GM19099 (cell line): ENCODE data around the gene OGT.

Experiments used
- POLR2A ChIP-seq: IDR thresholded peaks from 3 replicates; pipeline ENCODE4 v1.6.1; 2011; ENCODE audit warnings: low read depth; ENCODE audit not compliant: insufficient read length; ENCODE audit errors: extremely low read depth

The OGT gene

DNA sequence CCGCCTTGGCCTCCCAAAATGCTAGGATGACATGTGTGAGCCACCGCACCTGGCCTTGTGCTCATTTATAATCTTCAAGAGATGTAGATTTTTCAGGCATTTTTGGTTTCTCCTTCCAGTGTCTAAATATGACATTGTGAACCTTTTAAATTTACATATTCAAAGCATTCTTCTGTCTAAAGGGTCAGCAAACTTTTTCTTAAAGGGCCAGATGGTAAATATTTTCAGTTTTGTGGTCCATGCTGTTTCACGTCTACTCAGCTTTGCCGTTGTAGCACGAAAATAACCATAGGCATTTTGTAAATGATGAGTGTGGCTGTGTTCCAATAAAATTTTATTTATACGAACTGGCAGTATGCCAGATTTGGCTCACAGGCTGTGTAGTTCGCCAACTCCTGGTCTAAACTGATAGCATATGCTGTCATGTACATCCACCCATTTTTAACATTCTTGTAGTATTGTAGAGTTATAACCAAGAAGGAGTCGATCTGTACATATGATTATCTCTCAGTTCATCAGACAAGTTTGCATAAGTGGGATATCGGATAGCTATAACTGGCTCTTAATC, 32.7 kb downstream of the OGT start:
- TF ChIP-seq POLR2A, result no peak

DNA sequence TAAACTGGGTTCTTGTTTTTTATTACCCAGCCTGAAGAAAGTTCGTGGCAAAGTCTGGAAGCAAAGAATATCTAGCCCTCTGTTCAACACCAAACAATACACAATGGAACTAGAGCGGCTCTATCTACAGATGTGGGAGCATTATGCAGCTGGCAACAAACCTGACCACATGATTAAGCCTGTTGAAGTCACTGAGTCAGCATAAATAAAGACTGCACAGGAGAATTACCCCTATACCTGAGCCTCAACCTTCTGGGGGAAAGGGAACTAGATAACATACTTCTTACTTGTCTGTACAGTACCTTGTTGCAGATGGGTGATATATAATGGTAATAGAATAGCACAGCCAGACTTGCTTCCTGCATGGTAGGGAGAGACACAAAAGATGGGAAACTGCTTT, 40.7 kb downstream of the OGT start:
- no peak for TF ChIP-seq POLR2A

DNA sequence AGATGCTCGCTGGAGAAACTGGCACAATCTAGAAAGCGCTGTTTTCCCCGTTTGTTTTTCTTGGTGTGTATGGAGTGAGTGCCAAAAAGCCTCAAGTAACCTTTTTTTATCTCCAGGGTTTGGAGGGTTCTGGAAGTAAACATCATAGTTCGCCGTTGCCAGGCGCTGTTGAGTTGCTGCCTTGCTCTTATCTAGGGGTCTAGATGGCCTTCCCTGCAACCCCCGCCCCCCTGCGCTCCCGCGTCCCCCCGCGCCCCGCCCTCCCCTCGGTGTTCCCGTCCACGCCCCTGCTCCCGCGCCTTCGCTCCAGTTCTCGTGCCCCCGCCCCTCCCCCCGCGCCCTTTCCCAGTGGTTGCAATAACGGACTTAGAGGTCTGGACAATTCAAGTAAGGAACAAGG, 44.8 kb downstream of the OGT start:
- TF ChIP-seq POLR2A, result no peak

DNA sequence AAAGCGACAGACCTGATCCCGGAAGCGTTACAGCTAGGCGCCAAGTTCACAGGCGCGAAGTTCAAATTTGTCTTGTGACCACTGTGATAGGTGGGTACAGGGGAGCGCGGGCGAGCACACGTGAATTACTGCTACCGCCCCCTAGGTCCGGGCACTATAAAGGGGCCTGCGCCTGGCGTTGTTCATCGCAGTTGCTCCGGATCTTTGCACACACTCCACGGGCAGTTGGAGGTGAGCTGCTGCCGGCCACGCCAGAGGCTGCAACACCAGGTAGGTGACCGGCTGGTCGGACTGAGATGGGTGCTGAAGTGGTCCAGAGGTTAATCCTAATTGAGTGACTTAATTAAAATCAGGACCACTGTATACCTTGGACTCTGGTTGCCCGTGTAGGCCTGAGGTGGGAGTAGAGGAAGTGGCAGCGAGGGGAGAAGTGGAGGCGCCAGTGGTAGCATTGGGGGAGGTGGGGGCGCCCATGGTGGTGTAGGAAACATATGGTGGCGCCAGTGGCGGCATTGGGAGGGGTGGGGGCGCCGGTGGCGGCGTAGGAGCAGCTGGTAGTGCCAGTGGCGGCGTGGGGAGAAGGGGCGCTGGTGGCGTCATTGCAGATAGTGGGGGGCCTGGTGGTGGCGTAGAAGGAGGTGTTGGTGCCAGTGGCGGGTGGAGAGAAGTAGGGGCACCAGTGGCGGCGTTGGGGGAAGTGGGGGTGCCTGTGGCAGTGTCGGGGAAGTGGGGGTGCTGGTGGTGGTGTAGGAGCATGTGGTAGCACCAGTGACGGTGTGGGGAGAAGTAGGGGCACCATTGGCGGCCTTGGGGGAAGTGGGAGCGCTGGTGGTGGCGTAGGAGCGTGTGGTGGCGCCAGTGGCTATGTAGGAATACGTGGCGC, 45.6 kb downstream of the OGT start, which contains the start of gene GCNA:
GCNA (plus strand) TSS at position 185 of the 883 bp plus-strand sequence. CDS start 2,385 bp downstream, outside the sequence.
- TF ChIP-seq POLR2A, result no peak

- no peak for TF ChIP-seq POLR2A
Observed at GRCh38 chrX:71579136-71579989, 46.5 kb downstream of the OGT start.

- TF ChIP-seq POLR2A, result no peak
Observed at GRCh38 chrX:71579990-71580380, 47.1 kb downstream of the OGT start.

GRCh38 chrX:71581210-71581609, 48.3 kb downstream of the OGT start:
- no peak for TF ChIP-seq POLR2A

DNA sequence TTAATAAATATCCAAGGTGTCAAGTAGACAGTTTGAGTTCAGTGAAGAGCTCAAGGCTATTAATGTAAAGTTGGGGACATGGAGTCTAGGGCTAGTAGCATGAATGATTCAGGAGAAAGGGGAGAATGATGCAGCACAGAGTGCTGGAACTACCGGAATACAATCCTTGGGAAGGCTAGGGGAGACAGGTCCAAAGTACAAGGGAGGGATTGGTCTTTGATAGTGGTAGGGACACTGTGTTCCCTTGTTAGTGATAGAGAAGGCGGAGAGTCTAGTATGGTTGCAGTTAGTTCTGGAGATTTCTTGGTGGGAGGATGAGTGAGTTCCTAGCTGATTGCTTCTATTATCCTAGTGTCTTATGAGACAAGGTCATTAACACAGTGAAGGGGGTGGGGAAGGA, 54.0 kb downstream of the OGT start:
- TF ChIP-seq POLR2A, result no peak

DNA sequence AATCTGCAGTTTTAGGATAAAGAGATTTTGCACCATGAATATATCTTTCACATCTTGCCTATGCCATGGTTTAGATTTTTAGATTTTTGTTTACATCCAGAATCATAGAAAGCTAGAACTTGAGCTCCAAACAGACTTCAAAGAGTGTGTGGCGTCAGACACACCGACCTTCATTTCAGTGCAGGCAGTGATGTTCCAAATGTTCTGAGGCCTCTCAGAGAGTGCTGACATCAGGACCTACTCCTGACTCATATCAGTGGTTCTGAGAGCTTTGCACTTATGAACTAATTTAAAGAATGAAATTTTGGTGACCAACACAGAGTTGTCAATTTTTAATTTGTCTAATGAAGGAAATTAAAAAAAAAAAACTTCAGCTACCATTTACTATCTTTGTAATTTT, 67.1 kb downstream of the OGT start:
- TF ChIP-seq POLR2A, result no peak

DNA sequence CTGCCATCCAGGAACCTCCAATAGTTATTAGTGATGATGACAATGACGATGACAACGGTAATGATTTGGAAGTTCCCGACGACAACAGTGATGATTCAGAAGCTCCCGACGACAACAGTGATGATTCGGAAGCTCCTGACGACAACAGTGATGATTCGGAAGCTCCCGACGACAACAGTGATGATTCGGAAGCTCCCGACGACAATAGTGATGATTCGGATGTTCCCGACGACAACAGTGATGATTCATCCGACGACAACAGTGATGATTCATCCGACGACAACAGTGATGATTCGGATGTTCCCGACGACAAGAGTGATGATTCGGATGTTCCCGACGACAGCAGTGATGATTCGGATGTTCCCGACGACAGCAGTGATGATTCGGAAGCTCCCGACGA, 70.7 kb downstream of the OGT start:
- TF ChIP-seq POLR2A, result no peak

GRCh38 chrX:71604141-71604540, 71.2 kb downstream of the OGT start:
- TF ChIP-seq POLR2A, result no peak

- TF ChIP-seq POLR2A, result no peak
Observed at GRCh38 chrX:71604796-71605568, 72.1 kb downstream of the OGT start.

DNA sequence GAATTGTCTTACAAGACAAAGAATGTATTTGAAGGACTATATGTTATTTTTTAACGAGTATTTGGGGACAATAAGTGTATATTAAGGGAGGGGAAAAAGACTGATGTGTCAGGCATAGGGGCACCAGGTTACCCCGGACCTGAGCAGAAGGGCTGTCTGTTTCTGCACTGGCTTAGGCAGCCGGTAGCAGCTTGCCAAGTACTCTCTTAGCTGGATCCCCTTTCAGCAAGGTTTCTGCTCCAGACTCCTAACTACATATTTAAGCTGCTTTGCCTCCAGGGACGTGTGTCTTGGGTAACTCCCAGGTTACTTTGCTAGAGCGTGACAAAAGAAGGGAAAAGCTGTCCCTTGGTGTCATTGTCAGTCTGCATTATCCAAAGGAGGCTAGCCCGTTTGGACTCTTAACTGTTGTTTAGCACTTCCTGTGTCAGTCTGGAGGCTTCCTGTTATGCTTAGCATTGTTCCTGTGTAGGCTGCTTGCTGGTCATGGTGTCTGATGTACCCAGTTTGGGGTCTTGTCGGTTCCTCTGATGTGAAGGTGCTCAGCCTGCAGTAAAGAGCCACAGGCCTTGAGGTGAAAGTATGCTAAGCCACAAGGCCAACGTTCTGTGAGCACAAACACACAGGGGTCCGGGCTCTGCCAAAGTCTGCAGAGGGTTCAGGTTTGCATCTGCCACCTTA, 73.8 kb downstream of the OGT start:
- TF ChIP-seq POLR2A, result no peak

DNA sequence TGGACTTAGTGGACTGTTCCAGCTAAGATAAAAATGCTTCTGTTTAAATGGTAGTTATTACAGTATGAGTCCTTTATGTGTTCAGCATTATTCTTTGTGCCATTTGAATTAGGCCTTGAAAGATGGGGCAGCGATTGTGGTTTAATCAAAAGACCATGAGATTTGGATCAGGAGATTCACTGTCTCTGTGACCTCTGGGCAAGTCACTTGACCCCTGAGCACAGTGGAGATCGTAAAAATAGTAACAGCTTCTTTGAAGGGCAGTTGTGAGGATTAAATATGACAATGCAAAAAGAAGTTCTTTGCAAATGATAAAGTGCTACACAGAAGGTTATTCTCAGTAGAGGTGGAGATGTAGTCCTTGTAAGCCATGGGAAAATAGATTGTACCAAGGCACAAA, 74.6 kb downstream of the OGT start:
- no peak for TF ChIP-seq POLR2A
